Kidney epithelial cell (primary cell): ENCODE data around the gene SPZ1. TPM values are rescaled to one million over a fixed set of nuclear protein-coding genes. Genes with fewer than 3 reads are reported as not detected.
"Not testable (repeated sequence)": the region's sequence is repeated elsewhere in the genome, so short reads cannot be mapped to it uniquely, and the experiment has no call there.

Experiments
- DNase-seq: peaks from one replicate; pipeline ENCODE4 v3.0.0-alpha.2; 2010; ENCODE audit warnings: low read depth
- H3K27me3 ChIP-seq: 2 replicates; pipeline ENCODE4 v1.6.0; 2011; ENCODE audit warnings: low read length; ENCODE audit not compliant: control insufficient read depth, insufficient read depth
- H3K36me3 ChIP-seq: 2 replicates; pipeline ENCODE4 v1.5.1; 2011; ENCODE audit warnings: low read length; ENCODE audit not compliant: control insufficient read depth, insufficient read depth
- H3K4me3 ChIP-seq: 2 replicates; pipeline ENCODE4 v1.5.1; 2011; ENCODE audit warnings: low read depth, mild to moderate bottlenecking, control low read depth, low read length
- CTCF ChIP-seq: IDR thresholded peaks from 2 replicates; pipeline ENCODE4 v1.5.1; 2011; ENCODE audit warnings: mild to moderate bottlenecking, moderate library complexity, low read length, control low read depth, inconsistent platforms; ENCODE audit not compliant: insufficient read depth, poor library complexity, severe bottlenecking
- total RNA-seq: library from RNA; depleted of rRNA; stranded (reverse); fragments of >200 nt; gene quantifications from 2 replicates; pipeline ENCODE4 v1.2.3, GENCODE V29; 2015

The SPZ1 gene
- total RNA-seq: not detected in 2 replicates

GRCh38 chr5:80319702-80320101 lies at the start of gene SPZ1:
TSS of gene SPZ1 (plus strand) at chr5:80320002. CDS start at chr5:80320216, 214 bp downstream.
- Histone ChIP-seq H3K4me3 (no peak within 1 kb of the TSS), H3K27me3 (no peaks in the 10 kb centered on the region), H3K36me3 (no peaks in the 10 kb centered on the region)
- TF ChIP-seq CTCF: no peak
- DNase-seq: no peak

GRCh38 chr5:80270543-80270942 lies 49.3 kb upstream of the SPZ1 start:
- not testable (repeated sequence) for H3K36me3 ChIP-seq, DNase-seq, H3K27me3 ChIP-seq, H3K4me3 ChIP-seq

GRCh38 chr5:80275347-80275746 lies 44.5 kb upstream of the SPZ1 start:
- H3K4me3 ChIP-seq: no peak overlapping the region
- no peak for DNase-seq
- TF ChIP-seq CTCF: peak; percentile 58
- no peaks in the 10 kb centered on the region for H3K36me3 ChIP-seq
- H3K27me3 ChIP-seq: no peaks in the 10 kb centered on the region

GRCh38 chr5:80276186-80276585 lies 43.6 kb upstream of the SPZ1 start:
- DNase-seq: no peak
- H3K4me3 ChIP-seq: no peak overlapping the region
- TF ChIP-seq CTCF: no peak
- H3K36me3 ChIP-seq: no peaks in the 10 kb centered on the region
- no peaks in the 10 kb centered on the region for H3K27me3 ChIP-seq

- Histone ChIP-seq H3K4me3 (no peak overlapping the region), H3K27me3 (no peaks in the 10 kb centered on the region), H3K36me3 (no peaks in the 10 kb centered on the region)
- TF ChIP-seq CTCF: no peak
- DNase-seq: no peak
These were observed 42.6 kb upstream of the SPZ1 start for GRCh38 chr5:80277191-80277590.

GRCh38 chr5:80282054-80282453 lies 37.7 kb upstream of the SPZ1 start:
- TF ChIP-seq CTCF: no peak
- DNase-seq: no peak
- Histone ChIP-seq H3K27me3 (no peaks in the 10 kb centered on the region), H3K4me3 (no peak overlapping the region), H3K36me3 (no peaks in the 10 kb centered on the region)
